Naive B cell (primary cell): ENCODE results near the gene SLC34A3. TPM values are rescaled to one million over a fixed set of nuclear protein-coding genes. Genes with fewer than 3 reads are reported as not detected.

Experiments used
- ATAC-seq, 2 donors: fragments of 150-1000 bp; cut with Tn5 transposase; 2 replicates each; pipeline ENCODE4 v1.10.0; 2021; ENCODE audit warnings: low read depth in 2 of 2, mild to moderate bottlenecking in 2 of 2, moderate library complexity in 2 of 2
- DNase-seq: peaks from one replicate; pipeline ENCODE4 v3.0.0; 2022
- H3K27ac Mint-ChIP-seq, 6 donors: one replicate each; pipeline ENCODE4 v1.8.0; 2020 to 2022; ENCODE audit warnings: mild to moderate bottlenecking in 6 of 6, mixed read lengths in 6 of 6, moderate library complexity in 5 of 6, inconsistent platforms in 2 of 6
- H3K27me3 Mint-ChIP-seq, 3 donors: one replicate each; pipeline ENCODE4 v1.8.0; 2021 to 2022; ENCODE audit warnings: mixed read lengths in 3 of 3, mild to moderate bottlenecking in 1 of 3
- H3K36me3 Mint-ChIP-seq, 2 donors: one replicate each; pipeline ENCODE4 v1.8.0; 2020 to 2022; ENCODE audit warnings: mixed read lengths in 2 of 2, inconsistent platforms in 1 of 2, mild to moderate bottlenecking in 1 of 2
- H3K4me1 Mint-ChIP-seq, 3 donors: one replicate each; pipeline ENCODE4 v1.8.0; 2020 to 2022; ENCODE audit warnings: mixed read lengths in 3 of 3, inconsistent platforms in 1 of 3, mild to moderate bottlenecking in 1 of 3, moderate library complexity in 1 of 3
- H3K4me3 Mint-ChIP-seq, 8 donors: one replicate each; pipeline ENCODE4 v1.8.0; 2020 to 2022; ENCODE audit warnings: mild to moderate bottlenecking in 8 of 8, mixed read lengths in 8 of 8, moderate library complexity in 8 of 8, inconsistent platforms in 2 of 8
- H3K9me3 Mint-ChIP-seq, 7 donors: one replicate each; pipeline ENCODE4 v1.8.0; 2020 to 2022; ENCODE audit warnings: mixed read lengths in 7 of 7, mild to moderate bottlenecking in 5 of 7, inconsistent platforms in 2 of 7, moderate library complexity in 1 of 7
- polyA plus RNA-seq, 6 donors: library from polyadenylated mRNA; unstranded; fragments of 300-500 nt; fragmentation: Illumina TruSeq; gene quantifications; one replicate each; pipeline ENCODE4 v1.2.3, GENCODE V29; 2021; ENCODE audit warnings: low read depth in 6 of 6

Gene SLC34A3
- polyA plus RNA-seq, 6 donors from 2014 or later = not detected

GRCh38 chr9:137216188-137216965 lies 14.3 kb upstream of the SLC34A3 start:
- no peaks in the 10 kb centered on the region for H3K27me3 Mint-ChIP-seq
- no peaks in the 10 kb centered on the region for H3K36me3 Mint-ChIP-seq
- H3K4me1 Mint-ChIP-seq = peaks cover 0 to 1% (median under 1%) of the 10 kb centered on the region in 3 donors
- no peaks in the 10 kb centered on the region for H3K9me3 Mint-ChIP-seq
- no peak overlapping the region for H3K27ac Mint-ChIP-seq
- DNase-seq (no peak), ATAC-seq (no peak)
- H3K4me3 Mint-ChIP-seq = no peak overlapping the region

DNA sequence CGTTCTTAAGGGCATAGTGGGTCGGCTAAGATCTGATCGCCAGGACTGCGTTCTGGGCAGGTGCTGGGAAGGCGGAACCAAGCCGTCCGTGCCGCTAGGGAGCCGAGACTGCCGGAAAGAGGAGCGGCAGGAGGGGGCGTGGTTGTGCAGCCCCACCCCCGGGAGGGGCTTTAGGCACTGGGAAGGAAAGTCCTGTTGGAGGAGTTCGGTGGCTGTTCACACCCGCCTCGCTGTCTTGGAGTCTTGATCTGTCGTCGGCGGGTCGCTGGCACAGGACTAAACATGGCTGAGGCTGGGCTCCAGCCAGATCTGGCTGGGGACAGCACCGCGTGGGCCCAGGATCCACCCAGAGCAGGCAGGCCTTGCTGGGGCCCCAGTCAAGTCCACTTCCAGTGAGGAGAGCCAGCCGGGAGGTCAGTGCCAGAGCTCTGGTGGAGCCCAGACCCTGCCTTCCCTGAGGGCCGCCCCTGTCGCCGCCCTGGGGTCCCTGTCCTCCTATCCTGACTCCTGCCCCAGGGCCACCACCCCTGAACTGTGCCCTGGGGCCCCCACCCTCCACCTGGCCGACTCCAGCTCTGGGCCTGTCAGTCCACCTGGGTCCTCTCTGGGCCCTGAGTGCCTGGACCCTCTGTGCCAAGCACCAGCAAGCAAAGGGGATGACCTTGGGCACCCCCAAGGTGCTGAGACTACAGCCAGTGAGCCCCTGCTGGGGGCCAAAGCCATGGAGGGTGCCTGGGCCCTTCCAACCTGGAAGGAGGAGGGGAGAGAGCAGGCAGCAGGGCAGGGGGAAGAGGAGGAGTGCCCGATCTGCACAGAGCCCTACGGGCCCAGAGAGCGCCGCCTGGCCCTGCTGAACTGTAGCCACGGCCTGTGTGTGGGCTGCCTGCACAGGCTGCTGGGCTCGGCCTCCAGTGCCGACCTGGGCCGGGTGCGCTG lies 13.2 kb upstream of the SLC34A3 start:
- Mint-ChIP-seq H3K9me3 (no peaks in the 10 kb centered on the region), H3K27ac (peak overlapping the region in 1 of 6 donors; percentile 41), H3K36me3 (no peaks in the 10 kb centered on the region), H3K4me3 (peak overlapping the region in 2 of 8 donors; percentile 30 to 53), H3K4me1 (no peaks in the 10 kb centered on the region), H3K27me3 (no peaks in the 10 kb centered on the region)
- no peak for DNase-seq
- no peak for ATAC-seq

DNA sequence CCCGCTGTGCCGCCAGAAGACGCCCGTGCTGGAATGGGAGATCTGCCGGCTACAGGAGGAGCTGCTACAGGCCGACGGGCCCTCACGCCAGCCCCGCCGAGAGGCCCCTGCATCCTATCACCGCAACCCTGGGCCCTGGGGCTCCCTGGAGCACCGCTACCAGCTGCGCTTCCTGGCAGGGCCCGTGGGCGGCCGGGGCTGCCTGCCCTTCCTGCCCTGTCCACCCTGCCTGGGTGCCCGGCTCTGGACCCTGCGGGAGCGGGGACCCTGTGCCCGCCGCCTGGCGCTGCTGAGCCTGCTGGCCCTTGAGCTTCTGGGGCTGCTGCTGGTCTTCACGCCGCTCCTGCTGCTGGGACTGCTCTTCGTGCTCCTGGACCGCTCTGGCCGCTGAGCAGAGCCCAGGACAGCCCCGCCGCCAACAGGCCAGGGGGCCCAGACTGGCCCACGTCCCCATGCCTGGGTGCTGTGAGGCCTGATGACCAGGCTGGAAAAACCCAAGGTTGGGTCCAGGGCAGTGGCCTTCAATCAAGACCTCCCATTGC lies 12.4 kb upstream of the SLC34A3 start:
- Mint-ChIP-seq H3K4me1 (peaks cover 0 to 7% (median 6%) of the 10 kb centered on the region in 3 donors), H3K4me3 (no peak overlapping the region), H3K9me3 (no peaks in the 10 kb centered on the region), H3K27me3 (no peaks in the 10 kb centered on the region), H3K36me3 (no peaks in the 10 kb centered on the region), H3K27ac (no peak overlapping the region)
- no peak for ATAC-seq
- no peak for DNase-seq

- ATAC-seq (no peak), DNase-seq (no peak)
- Mint-ChIP-seq H3K27ac (no peak overlapping the region), H3K27me3 (no peaks in the 10 kb centered on the region), H3K4me1 (peaks cover 0 to 7% (median 6%) of the 10 kb centered on the region in 3 donors), H3K4me3 (peak overlapping the region in 1 of 8 donors; percentile 45), H3K9me3 (no peaks in the 10 kb centered on the region), H3K36me3 (no peaks in the 10 kb centered on the region)
Observed at GRCh38 chr9:137218754-137219271, 11.9 kb upstream of the SLC34A3 start.

GRCh38 chr9:137219757-137220316 lies 10.9 kb upstream of the SLC34A3 start:
- Mint-ChIP-seq H3K9me3 (no peaks in the 10 kb centered on the region), H3K4me1 (peaks cover 3 to 7% (median 6%) of the 10 kb centered on the region in 3 donors), H3K27ac (no peak overlapping the region), H3K27me3 (no peaks in the 10 kb centered on the region), H3K36me3 (no peaks in the 10 kb centered on the region), H3K4me3 (peak overlapping the region in 4 of 8 donors; percentile 45 to 77 (median 69))
- DNase-seq (no peak), ATAC-seq (no peak)

DNA sequence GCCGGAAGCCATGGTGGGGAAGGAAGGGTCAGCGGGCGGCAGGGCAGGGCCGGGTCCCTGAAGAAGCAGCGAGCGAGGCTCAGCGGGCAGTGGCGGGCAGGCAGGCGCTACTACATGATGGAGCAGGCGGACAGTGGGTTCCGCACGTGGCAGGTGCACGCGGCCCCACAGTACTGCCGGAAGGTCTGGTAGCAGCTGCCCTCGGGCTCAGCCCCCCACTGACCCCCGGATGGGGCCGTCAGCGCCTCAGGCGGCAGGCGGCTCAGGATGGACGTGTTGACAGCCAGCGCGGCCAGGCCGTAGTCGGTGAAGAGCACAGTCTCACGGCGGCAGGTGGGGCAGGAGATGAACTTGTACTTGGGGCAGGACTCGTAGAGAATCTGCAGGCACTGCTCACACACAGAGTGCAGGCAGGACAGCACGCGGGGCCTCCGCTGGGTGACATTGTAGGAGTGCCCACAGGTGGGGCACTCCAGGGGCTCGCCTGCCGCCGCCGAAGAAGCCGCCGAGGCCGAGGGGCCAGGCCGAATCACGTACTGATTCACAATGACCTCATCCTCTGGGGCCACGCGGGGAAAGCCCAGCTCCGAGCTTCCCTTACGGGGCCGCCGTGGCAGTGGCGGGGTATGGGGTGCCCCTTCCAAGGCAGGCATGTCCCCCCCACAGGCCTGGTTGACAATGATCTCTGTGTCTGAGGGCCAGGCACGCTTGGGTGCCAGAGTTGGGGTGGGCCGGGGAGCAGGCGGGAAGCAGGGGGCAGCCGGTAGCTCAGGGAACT lies 10.2 kb upstream of the SLC34A3 start:
- peaks cover 3 to 7% (median 6%) of the 10 kb centered on the region in 3 donors for H3K4me1 Mint-ChIP-seq
- H3K9me3 Mint-ChIP-seq = no peaks in the 10 kb centered on the region
- DNase-seq (no peak), ATAC-seq (no peak)
- no peaks in the 10 kb centered on the region for H3K27me3 Mint-ChIP-seq
- no peak overlapping the region for H3K27ac Mint-ChIP-seq
- no peaks in the 10 kb centered on the region for H3K36me3 Mint-ChIP-seq
- peak overlapping the region in 6 of 8 donors; percentile 29 to 73 (median 40) for H3K4me3 Mint-ChIP-seq

DNA sequence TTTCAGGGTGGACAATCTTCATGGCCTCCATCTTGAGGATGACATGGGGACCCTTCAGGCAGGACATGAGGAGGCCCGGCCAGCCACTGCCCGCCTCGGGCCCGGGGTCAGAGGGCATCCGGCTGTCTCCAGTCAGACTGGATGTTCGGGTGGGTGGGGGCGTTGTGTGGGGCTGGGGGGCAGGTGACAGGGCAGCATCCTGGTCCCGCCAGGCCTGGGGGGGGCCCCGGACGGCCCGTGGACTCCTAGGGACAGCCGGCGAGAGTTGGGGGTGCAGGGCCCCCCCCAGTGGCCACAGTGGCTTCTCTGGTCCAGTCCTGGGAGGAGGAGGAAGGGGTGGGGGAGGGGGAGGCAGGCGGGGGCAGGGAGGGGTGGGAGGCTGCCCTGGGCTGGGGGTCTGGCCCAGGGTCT lies 9.6 kb upstream of the SLC34A3 start:
- H3K4me3 Mint-ChIP-seq = peak overlapping the region in 4 of 8 donors; percentile 29 to 73 (median 54)
- ATAC-seq (no peak), DNase-seq (no peak)
- peaks cover 3 to 7% (median 6%) of the 10 kb centered on the region in 3 donors for H3K4me1 Mint-ChIP-seq
- no peak overlapping the region for H3K27ac Mint-ChIP-seq
- no peaks in the 10 kb centered on the region for H3K36me3 Mint-ChIP-seq
- H3K9me3 Mint-ChIP-seq = no peaks in the 10 kb centered on the region
- H3K27me3 Mint-ChIP-seq = no peaks in the 10 kb centered on the region

- H3K27me3 Mint-ChIP-seq = no peaks in the 10 kb centered on the region
- DNase-seq (no peak), ATAC-seq (no peak)
- H3K4me3 Mint-ChIP-seq = peak overlapping the region in 2 of 8 donors; percentile 16 to 25
- H3K4me1 Mint-ChIP-seq = peaks cover 3 to 7% (median 6%) of the 10 kb centered on the region in 3 donors
- no peaks in the 10 kb centered on the region for H3K36me3 Mint-ChIP-seq
- H3K9me3 Mint-ChIP-seq = no peaks in the 10 kb centered on the region
- no peak overlapping the region for H3K27ac Mint-ChIP-seq
Observed at GRCh38 chr9:137221506-137222111, 9.1 kb upstream of the SLC34A3 start.

- no peaks in the 10 kb centered on the region for H3K9me3 Mint-ChIP-seq
- H3K4me1 Mint-ChIP-seq = peaks cover 4 to 8% (median 7%) of the 10 kb centered on the region in 3 donors
- DNase-seq (no peak), ATAC-seq (no peak)
- peak within 1 kb of the TSS in 5 of 6 donors; percentile 66 to 97 (median 75) for H3K27ac Mint-ChIP-seq
- no peaks in the 10 kb centered on the region for H3K36me3 Mint-ChIP-seq
- H3K4me3 Mint-ChIP-seq = peak within 1 kb of the TSS; percentile 75 to 92 (median 80)
- peaks cover 0 to 2% (median 2%) of the 10 kb centered on the region in 3 donors for H3K27me3 Mint-ChIP-seq
Observed at GRCh38 chr9:137222190-137223077, 8.3 kb upstream of the SLC34A3 start, which contains the start of gene RNF208. Gene RNF208, minus strand, starts transcription at chr9:137222240. Its CDS starts 1,028 bp downstream, at chr9:137221212.

GRCh38 chr9:137223078-137223970 lies 7.4 kb upstream of the SLC34A3 start:
- Mint-ChIP-seq H3K4me1 (peaks cover 6 to 12% (median 11%) of the 10 kb centered on the region in 3 donors), H3K9me3 (peaks cover 0 to 2% (median 0%) of the 10 kb centered on the region in 7 donors), H3K36me3 (no peaks in the 10 kb centered on the region), H3K27me3 (peaks cover 0 to 8% (median 6%) of the 10 kb centered on the region in 3 donors), H3K27ac (peak overlapping the region; percentile 66 to 97 (median 77)), H3K4me3 (peak overlapping the region; percentile 75 to 92 (median 80))
- peak; percentile 88 to 89 for ATAC-seq
- peak; percentile 98 for DNase-seq
